ENCODE results near the gene ASCL1. TPM values are rescaled to one million over a fixed set of nuclear protein-coding genes. Genes with fewer than 3 reads are reported as not detected.

The ASCL1 gene
- total RNA-seq, 1 donor from 2014 or later: not detected

DNA sequence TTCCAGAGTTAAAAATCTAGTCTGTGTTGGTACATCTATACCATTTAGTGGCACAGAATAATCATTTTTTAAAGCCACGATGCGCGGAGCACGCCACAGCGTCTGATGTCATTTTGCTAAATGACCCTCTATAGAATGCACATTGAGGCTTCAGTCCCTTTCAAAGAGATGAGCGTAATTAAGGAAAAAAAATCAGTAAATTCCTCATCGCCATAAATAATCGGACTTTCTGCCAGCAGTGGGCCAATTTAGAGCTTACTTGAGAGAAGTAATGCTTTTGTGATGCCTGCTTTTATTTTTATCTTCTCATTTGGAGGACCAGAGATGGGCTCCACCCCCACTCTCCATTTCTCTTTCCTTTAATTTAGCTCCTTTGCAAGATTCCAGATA is 4.0 kb downstream of the ASCL1 start:
- intact Hi-C loops (cut with micrococcal nuclease): no loop called here
- H3K9me3 Mint-ChIP-seq: peaks cover 7% of the 10 kb centered on the region
- H3K36me3 Mint-ChIP-seq (ENCODE audit: low read depth): no peaks in the 10 kb centered on the region
- H3K4me3 Mint-ChIP-seq: no peak overlapping the region
- ChIA-PET CTCF (no interaction called here), POLR2A (no interaction called here)
- no peak overlapping the region for H3K27ac Mint-ChIP-seq
- H3K27me3 Mint-ChIP-seq: peaks cover 80% of the 10 kb centered on the region
- ATAC-seq (ENCODE audit: low read depth) (no peak), DNase-seq (no peak)
- no peak for TF ChIP-seq CTCF (IDR thresholded peaks at IDR 0.05)
- H3K4me1 Mint-ChIP-seq: peaks cover 39% of the 10 kb centered on the region

DNA sequence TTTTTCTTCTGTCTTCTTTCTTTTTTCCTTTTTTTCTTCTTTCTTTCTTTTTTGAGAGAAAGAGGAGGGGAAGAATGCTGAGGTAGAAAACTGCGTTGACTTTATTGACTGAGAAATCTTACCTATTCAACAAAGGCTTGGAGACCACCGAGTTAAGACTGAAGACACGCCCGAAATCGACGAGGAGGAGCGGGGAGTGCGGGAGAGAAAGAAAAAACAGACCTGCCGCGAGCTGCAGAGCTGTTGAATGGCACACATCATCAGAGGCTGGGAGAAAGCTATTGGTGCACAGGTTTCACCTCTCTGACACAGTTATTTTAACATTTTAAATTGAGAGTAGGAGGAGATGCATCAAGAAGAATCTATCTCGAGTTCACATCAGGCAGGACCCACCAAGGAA is 5.1 kb downstream of the ASCL1 start:
- TF ChIP-seq CTCF (IDR thresholded peaks at IDR 0.05): no peak
- ATAC-seq (ENCODE audit: low read depth): no peak
- H3K36me3 Mint-ChIP-seq (ENCODE audit: low read depth): no peaks in the 10 kb centered on the region
- intact Hi-C loops (cut with micrococcal nuclease): no loop called here
- peaks cover 31% of the 10 kb centered on the region for H3K4me1 Mint-ChIP-seq
- no peak overlapping the region for H3K4me3 Mint-ChIP-seq
- peaks cover 7% of the 10 kb centered on the region for H3K9me3 Mint-ChIP-seq
- H3K27ac Mint-ChIP-seq: no peak overlapping the region
- H3K27me3 Mint-ChIP-seq: peaks cover 82% of the 10 kb centered on the region
- ChIA-PET CTCF (no interaction called here), POLR2A (no interaction called here)
- DNase-seq: no peak

DNA sequence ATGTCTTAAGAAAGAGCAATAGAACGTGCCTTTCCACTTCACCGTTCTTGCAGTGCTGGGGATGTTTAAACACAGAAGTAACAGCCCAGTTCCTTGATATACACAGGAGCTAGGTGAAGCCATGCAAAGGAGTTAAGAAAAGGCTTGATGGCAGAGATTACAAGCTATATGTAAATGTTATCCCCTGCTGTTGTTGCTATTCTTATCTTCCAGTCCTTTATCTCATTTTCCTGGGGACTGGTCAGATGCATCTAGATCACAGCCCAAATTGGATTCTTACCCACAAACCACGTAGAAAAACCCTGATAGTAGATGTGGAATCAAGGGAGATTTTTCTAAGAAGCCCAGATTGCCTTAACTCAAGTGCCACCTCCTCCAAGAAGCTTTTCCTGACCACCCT is 5.5 kb downstream of the ASCL1 start:
- no peak for ATAC-seq (ENCODE audit: low read depth)
- DNase-seq: no peak
- ChIA-PET CTCF (no interaction called here), POLR2A (no interaction called here)
- H3K27ac Mint-ChIP-seq: no peak overlapping the region
- H3K4me3 Mint-ChIP-seq: no peak overlapping the region
- intact Hi-C loops (cut with micrococcal nuclease): no loop called here
- TF ChIP-seq CTCF (IDR thresholded peaks at IDR 0.05): no peak
- H3K27me3 Mint-ChIP-seq: peaks cover 82% of the 10 kb centered on the region
- H3K4me1 Mint-ChIP-seq: peaks cover 27% of the 10 kb centered on the region
- H3K36me3 Mint-ChIP-seq (ENCODE audit: low read depth): no peaks in the 10 kb centered on the region
- peaks cover 7% of the 10 kb centered on the region for H3K9me3 Mint-ChIP-seq

GRCh38 chr12:102963796-102964195 is 6.3 kb downstream of the ASCL1 start:
- TF ChIP-seq CTCF (IDR thresholded peaks at IDR 0.05): no peak
- no peak for ATAC-seq (ENCODE audit: low read depth)
- Mint-ChIP-seq H3K27ac (no peak overlapping the region), H3K36me3 (ENCODE audit: low read depth) (no peaks in the 10 kb centered on the region), H3K9me3 (peaks cover 7% of the 10 kb centered on the region), H3K4me1 (peaks cover 23% of the 10 kb centered on the region), H3K27me3 (peaks cover 84% of the 10 kb centered on the region), H3K4me3 (no peak overlapping the region)
- intact Hi-C loops (cut with micrococcal nuclease): no loop called here
- ChIA-PET POLR2A (no interaction called here), CTCF (no interaction called here)
- DNase-seq: no peak

DNA sequence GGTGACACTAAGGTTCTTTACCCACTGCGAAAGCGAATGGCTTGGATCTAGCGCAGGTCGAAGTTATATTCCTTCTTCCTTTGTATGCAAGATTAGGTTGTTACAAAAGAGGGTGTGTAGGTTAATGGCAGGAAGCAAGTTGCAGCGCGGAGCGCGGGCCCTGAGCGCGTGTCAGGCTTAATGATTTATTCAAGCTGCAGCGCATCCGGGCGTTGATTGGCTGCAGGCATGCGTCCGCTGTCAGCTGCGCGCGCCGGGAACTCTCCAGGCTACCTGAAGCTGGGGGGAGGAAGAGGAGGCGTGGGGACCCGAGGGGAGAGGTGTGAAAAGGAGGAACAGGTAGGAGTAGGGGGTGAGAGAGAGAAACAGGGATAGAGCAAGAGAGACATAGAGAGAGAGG is 7.4 kb downstream of the ASCL1 start:
- intact Hi-C loops (cut with micrococcal nuclease): loop anchor here (1.0 kb wide), 1 partner anchor 12 kb away; no protein-coding TSS in a partner anchor
- no peak for TF ChIP-seq CTCF (IDR thresholded peaks at IDR 0.05)
- DNase-seq: no peak
- POLR2A ChIA-PET: no interaction called here
- peak overlapping the region; percentile 70 for H3K4me3 Mint-ChIP-seq
- no peaks in the 10 kb centered on the region for H3K36me3 Mint-ChIP-seq (ENCODE audit: low read depth)
- no peak overlapping the region for H3K27ac Mint-ChIP-seq
- peaks cover 76% of the 10 kb centered on the region for H3K27me3 Mint-ChIP-seq
- CTCF ChIA-PET: no interaction called here
- peaks cover 17% of the 10 kb centered on the region for H3K4me1 Mint-ChIP-seq
- H3K9me3 Mint-ChIP-seq: peaks cover 7% of the 10 kb centered on the region
- ATAC-seq (ENCODE audit: low read depth): peak; percentile 31
